OCI-LY1 (cell line): ENCODE measurements around the gene ST14.

Source experiments
- H2AFZ ChIP-seq: fragments of 200-600 bp; sonication (generic), shearing (Covaris generic); 2 replicates; pipeline ENCODE4 v1.6.0; 2014; ENCODE audit warnings: antibody characterized with exemption, mild to moderate bottlenecking, low read length
- H3F3A ChIP-seq: fragments of 200-600 bp; sonication (generic), shearing (Covaris generic); 2 replicates; pipeline ENCODE4 v1.6.0; 2014; ENCODE audit warnings: mild to moderate bottlenecking, antibody characterized with exemption, low read length, moderate library complexity; ENCODE audit not compliant: insufficient read depth
- H3K27ac ChIP-seq: fragments of 200-600 bp; sonication (generic); 2 replicates; pipeline ENCODE4 v1.5.1; 2014; ENCODE audit warnings: low read length, mixed run types, mild to moderate bottlenecking, low read depth; ENCODE audit not compliant: poor library complexity, severe bottlenecking
- H3K27me3 ChIP-seq: fragments of 200-600 bp; sonication (generic); 2 replicates; pipeline ENCODE4 v1.6.0; 2014; ENCODE audit warnings: antibody characterized with exemption, mild to moderate bottlenecking, low read length, moderate library complexity; ENCODE audit not compliant: insufficient read depth
- H3K36me3 ChIP-seq: fragments of 200-600 bp; sonication (generic); 2 replicates; pipeline ENCODE4 v1.6.1; 2014; ENCODE audit warnings: mild to moderate bottlenecking, antibody characterized with exemption, low read length, moderate library complexity, mixed read lengths; ENCODE audit not compliant: insufficient read depth
- H3K4me1 ChIP-seq: fragments of 200-600 bp; sonication (generic); 2 replicates; pipeline ENCODE4 v1.5.1; 2014; ENCODE audit warnings: mild to moderate bottlenecking, low read length, moderate library complexity; ENCODE audit not compliant: insufficient read depth, severe bottlenecking
- H3K4me2 ChIP-seq: fragments of 200-600 bp; sonication (generic), shearing (Covaris generic); 2 replicates; pipeline ENCODE4 v1.6.1; 2014; ENCODE audit warnings: low read length
- H3K4me3 ChIP-seq: fragments of 200-600 bp; sonication (generic); 2 replicates; pipeline ENCODE4 v1.5.1; 2014; ENCODE audit warnings: low read length, low read depth, mild to moderate bottlenecking, mixed read lengths; ENCODE audit not compliant: poor library complexity, severe bottlenecking
- H3K79me2 ChIP-seq: fragments of 200-600 bp; shearing (Covaris generic); 2 replicates; pipeline ENCODE4 v1.6.1; 2016; ENCODE audit warnings: mixed run types, low read length, mixed read lengths; ENCODE audit not compliant: insufficient read depth
- H3K9ac ChIP-seq: fragments of 200-600 bp; sonication (generic), shearing (Covaris generic); 2 replicates; pipeline ENCODE4 v1.6.1; 2014; ENCODE audit warnings: mild to moderate bottlenecking, low read length, mixed read lengths
- H3K9me2 ChIP-seq: fragments of 200-600 bp; sonication (generic), shearing (Covaris generic); 2 replicates; pipeline ENCODE4 v1.6.1; 2014; ENCODE audit warnings: low read depth, mild to moderate bottlenecking, low read length, mixed read lengths
- H3K9me3 ChIP-seq: fragments of 200-600 bp; shearing (Covaris generic); 2 replicates; pipeline ENCODE4 v1.6.1; 2014; ENCODE audit warnings: low read length, mixed read lengths
- H4K20me1 ChIP-seq: fragments of 200-600 bp; sonication (generic), shearing (Covaris generic); 2 replicates; pipeline ENCODE4 v1.6.0; 2016; ENCODE audit warnings: mild to moderate bottlenecking, low read length; ENCODE audit not compliant: insufficient read depth
- EZH2 ChIP-seq: fragments of 200-600 bp; sonication (generic), shearing (Covaris generic); IDR thresholded peaks from 2 replicates; pipeline ENCODE4 v1.8.0; 2017; ENCODE audit warnings: borderline replicate concordance, mixed run types, mild to moderate bottlenecking, antibody characterized with exemption, low read length, moderate library complexity, mixed read lengths
- TF ChIP-seq, protein P1 (sequence below): fragments of 200-600 bp; sonication (generic), shearing (Covaris generic); IDR thresholded peaks from 2 replicates; pipeline ENCODE4 v1.5.1; 2017; ENCODE audit warnings: mild to moderate bottlenecking, antibody characterized with exemption, low read length, moderate library complexity, mixed read lengths

ST14 gene

DNA sequence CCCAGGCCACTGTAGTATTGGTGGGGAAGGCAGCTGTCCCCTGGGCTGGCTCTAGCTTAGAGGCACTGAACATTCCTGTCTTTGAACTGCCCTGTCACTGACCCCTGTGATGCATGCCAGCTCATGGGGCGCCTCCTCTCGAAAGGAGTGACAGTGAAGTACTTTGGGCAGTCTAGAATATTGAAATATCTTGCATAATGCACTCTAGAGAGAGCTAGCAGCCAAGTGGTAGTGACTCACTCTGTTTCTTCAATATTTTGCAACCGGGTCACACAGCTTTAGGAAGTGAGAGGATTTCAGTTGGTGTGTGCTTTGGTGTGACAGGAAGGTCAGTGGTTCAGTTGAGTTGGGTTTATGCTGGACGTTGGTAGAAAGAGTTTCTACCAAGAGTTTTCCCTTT lies 35.5 kb upstream of the ST14 start:
- H4K20me1 ChIP-seq: no peaks in the 10 kb centered on the region
- no peaks in the 10 kb centered on the region for H3K9me2 ChIP-seq
- TF ChIP-seq, protein P1, sequence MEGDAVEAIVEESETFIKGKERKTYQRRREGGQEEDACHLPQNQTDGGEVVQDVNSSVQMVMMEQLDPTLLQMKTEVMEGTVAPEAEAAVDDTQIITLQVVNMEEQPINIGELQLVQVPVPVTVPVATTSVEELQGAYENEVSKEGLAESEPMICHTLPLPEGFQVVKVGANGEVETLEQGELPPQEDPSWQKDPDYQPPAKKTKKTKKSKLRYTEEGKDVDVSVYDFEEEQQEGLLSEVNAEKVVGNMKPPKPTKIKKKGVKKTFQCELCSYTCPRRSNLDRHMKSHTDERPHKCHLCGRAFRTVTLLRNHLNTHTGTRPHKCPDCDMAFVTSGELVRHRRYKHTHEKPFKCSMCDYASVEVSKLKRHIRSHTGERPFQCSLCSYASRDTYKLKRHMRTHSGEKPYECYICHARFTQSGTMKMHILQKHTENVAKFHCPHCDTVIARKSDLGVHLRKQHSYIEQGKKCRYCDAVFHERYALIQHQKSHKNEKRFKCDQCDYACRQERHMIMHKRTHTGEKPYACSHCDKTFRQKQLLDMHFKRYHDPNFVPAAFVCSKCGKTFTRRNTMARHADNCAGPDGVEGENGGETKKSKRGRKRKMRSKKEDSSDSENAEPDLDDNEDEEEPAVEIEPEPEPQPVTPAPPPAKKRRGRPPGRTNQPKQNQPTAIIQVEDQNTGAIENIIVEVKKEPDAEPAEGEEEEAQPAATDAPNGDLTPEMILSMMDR: no peak
- no peak for TF ChIP-seq EZH2
- H3K79me2 ChIP-seq: no peaks in the 10 kb centered on the region
- no peaks in the 10 kb centered on the region for H3K9me3 ChIP-seq
- peaks cover 34% of the 10 kb centered on the region for H3K4me1 ChIP-seq
- no peak overlapping the region for H3K4me3 ChIP-seq
- H2AFZ ChIP-seq: no peak overlapping the region
- H3K27ac ChIP-seq: no peak overlapping the region
- H3K36me3 ChIP-seq: peaks cover 79% of the 10 kb centered on the region
- H3F3A ChIP-seq: no peaks in the 10 kb centered on the region
- H3K27me3 ChIP-seq: no peaks in the 10 kb centered on the region
- no peak overlapping the region for H3K9ac ChIP-seq
- no peak overlapping the region for H3K4me2 ChIP-seq

DNA sequence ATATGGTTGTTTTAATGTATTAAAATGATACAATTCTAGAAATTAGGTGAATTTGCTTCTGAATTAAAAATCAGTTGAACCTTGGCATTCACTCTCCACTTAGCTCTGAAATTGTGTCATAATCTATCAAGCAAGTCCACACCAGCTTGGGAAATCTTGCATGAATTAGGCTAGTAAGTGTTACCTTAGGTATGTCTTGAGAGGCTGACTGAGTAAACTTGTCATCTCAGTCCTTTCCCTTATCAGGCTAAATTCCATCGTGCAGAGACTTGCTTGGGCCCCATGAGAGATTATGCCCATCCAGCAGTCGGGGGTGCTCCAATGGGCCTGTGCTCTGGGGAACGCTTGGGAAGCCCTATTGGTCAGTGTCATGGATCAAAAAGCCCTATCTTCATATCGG lies 33.9 kb upstream of the ST14 start:
- H3K4me1 ChIP-seq: peaks cover 19% of the 10 kb centered on the region
- no peak overlapping the region for H3K27ac ChIP-seq
- no peak overlapping the region for H2AFZ ChIP-seq
- H3K9me3 ChIP-seq: no peaks in the 10 kb centered on the region
- no peak overlapping the region for H3K4me3 ChIP-seq
- H3K27me3 ChIP-seq: no peaks in the 10 kb centered on the region
- no peaks in the 10 kb centered on the region for H4K20me1 ChIP-seq
- TF ChIP-seq, protein P1: no peak
- no peak for TF ChIP-seq EZH2
- H3F3A ChIP-seq: no peaks in the 10 kb centered on the region
- H3K9ac ChIP-seq: no peak overlapping the region
- peaks cover 91% of the 10 kb centered on the region for H3K36me3 ChIP-seq
- no peaks in the 10 kb centered on the region for H3K79me2 ChIP-seq
- no peaks in the 10 kb centered on the region for H3K9me2 ChIP-seq
- no peak overlapping the region for H3K4me2 ChIP-seq

DNA sequence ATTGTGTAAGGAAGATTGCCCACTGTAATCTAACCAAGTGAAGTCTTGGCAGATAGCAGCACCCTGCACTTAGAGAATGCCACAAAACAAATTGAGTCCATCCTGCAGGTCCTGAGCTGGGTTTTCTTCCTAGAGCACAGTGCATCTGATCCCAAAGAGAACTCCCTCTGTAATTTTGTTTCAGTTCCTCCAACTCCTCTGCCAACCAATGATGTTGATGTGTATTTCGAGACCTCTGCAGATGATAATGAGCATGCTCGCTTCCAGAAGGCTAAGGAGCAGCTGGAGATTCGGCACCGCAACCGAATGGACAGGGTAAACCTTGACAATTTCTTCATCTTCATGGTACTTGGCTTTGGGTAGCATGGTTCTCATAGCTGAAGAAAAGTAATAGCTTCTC lies 33.1 kb upstream of the ST14 start:
- no peaks in the 10 kb centered on the region for H4K20me1 ChIP-seq
- H3K4me3 ChIP-seq: no peak overlapping the region
- H3K9me3 ChIP-seq: no peaks in the 10 kb centered on the region
- no peaks in the 10 kb centered on the region for H3K9me2 ChIP-seq
- H3K27me3 ChIP-seq: no peaks in the 10 kb centered on the region
- H3K79me2 ChIP-seq: no peaks in the 10 kb centered on the region
- H3K4me1 ChIP-seq: peaks cover 13% of the 10 kb centered on the region
- no peak overlapping the region for H3K4me2 ChIP-seq
- TF ChIP-seq, protein P1: no peak
- TF ChIP-seq EZH2: no peak
- H3K9ac ChIP-seq: no peak overlapping the region
- no peaks in the 10 kb centered on the region for H3F3A ChIP-seq
- peaks cover 97% of the 10 kb centered on the region for H3K36me3 ChIP-seq
- no peak overlapping the region for H2AFZ ChIP-seq
- H3K27ac ChIP-seq: no peak overlapping the region
